Osteoblast (primary cell): ENCODE results near the gene RBPMS2. TPM values are rescaled to one million over a fixed set of nuclear protein-coding genes. Genes with fewer than 3 reads are reported as not detected.

ENCODE experiments used
- DNase-seq: peaks from one replicate; pipeline ENCODE4 v3.0.0; 2011; ENCODE audit warnings: low spot score, mixed read lengths; ENCODE audit not compliant: insufficient read length; ENCODE audit errors: missing footprints
- H2AFZ ChIP-seq: 2 replicates; pipeline ENCODE4 v1.6.0; 2011; ENCODE audit warnings: mild to moderate bottlenecking, low read length
- H3K27ac ChIP-seq: 2 replicates; pipeline ENCODE4 v1.5.1; 2011; ENCODE audit warnings: mild to moderate bottlenecking, low read depth, low read length, moderate library complexity
- H3K27me3 ChIP-seq: 2 replicates; pipeline ENCODE4 v1.6.0; 2012; ENCODE audit warnings: mild to moderate bottlenecking, control low read depth, inconsistent platforms, low read length, moderate library complexity; ENCODE audit not compliant: insufficient read depth
- H3K36me3 ChIP-seq: 2 replicates; pipeline ENCODE4 v1.5.1; 2011; ENCODE audit warnings: mild to moderate bottlenecking, low read length, control low read depth, moderate library complexity; ENCODE audit not compliant: insufficient read depth
- H3K4me1 ChIP-seq: 2 replicates; pipeline ENCODE4 v1.5.1; 2011; ENCODE audit warnings: mild to moderate bottlenecking, low read length, control low read depth, moderate library complexity; ENCODE audit not compliant: insufficient read depth
- H3K4me2 ChIP-seq: 2 replicates; pipeline ENCODE4 v1.6.0; 2011; ENCODE audit warnings: mild to moderate bottlenecking, low read length; ENCODE audit not compliant: insufficient read depth
- H3K4me3 ChIP-seq: fragments of 200-600 bp; sonication (generic); 3 replicates; pipeline ENCODE4 v1.5.1; 2012; ENCODE audit warnings: mild to moderate bottlenecking, low read length, inconsistent platforms; ENCODE audit not compliant: insufficient read depth
- H3K79me2 ChIP-seq: 2 replicates; pipeline ENCODE4 v1.6.0; 2012; ENCODE audit warnings: mild to moderate bottlenecking, low read length, control low read depth, inconsistent platforms; ENCODE audit not compliant: insufficient read depth
- H3K9me3 ChIP-seq: 2 replicates; pipeline ENCODE4 v1.5.1; 2011; ENCODE audit warnings: low read depth, low read length, control low read depth
- H4K20me1 ChIP-seq: 2 replicates; pipeline ENCODE4 v1.6.0; 2012; ENCODE audit warnings: mild to moderate bottlenecking, low read length, control low read depth; ENCODE audit not compliant: insufficient read depth
- total RNA-seq: library from RNA; depleted of rRNA; stranded (reverse); fragments of >200 nt; gene quantifications from 2 replicates; pipeline ENCODE4 v1.2.3, GENCODE V29; 2012
- TF ChIP-seq, protein P1 (sequence below): IDR thresholded peaks from 2 replicates; pipeline ENCODE4 v1.5.1; 2011; ENCODE audit warnings: mild to moderate bottlenecking, low read depth, low read length, moderate library complexity; ENCODE audit errors: extremely low read depth

Gene RBPMS2
- total RNA-seq, 1 donor, result not detected

DNA sequence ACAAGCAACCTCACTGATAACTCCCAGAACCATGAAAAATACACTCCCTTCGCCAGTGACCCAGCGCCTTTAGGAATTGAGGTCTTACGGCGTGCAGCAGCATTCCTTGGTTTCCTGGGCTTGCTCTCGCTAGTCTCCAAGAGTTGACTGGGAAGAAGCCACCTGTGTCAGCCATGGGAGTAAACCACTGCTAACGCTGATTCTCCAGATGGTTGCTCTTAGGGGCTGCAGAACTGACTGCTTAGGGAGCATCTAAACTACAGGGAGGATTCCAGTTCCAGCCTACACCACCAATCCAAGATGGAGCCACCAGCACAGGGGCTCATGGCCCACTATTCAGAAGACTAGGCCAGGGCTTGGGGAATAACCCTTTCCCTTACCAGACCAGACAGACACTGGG is 2.4 kb downstream of the RBPMS2 start:
- Histone ChIP-seq H3K27me3 (peaks cover 23% of the 10 kb centered on the region), H3K9me3 (no peaks in the 10 kb centered on the region), H3K27ac (no peak overlapping the region), H4K20me1 (no peaks in the 10 kb centered on the region), H3K4me3 (no peak overlapping the region), H2AFZ (no peak overlapping the region), H3K36me3 (no peaks in the 10 kb centered on the region), H3K4me1 (no peaks in the 10 kb centered on the region), H3K4me2 (no peak overlapping the region), H3K79me2 (no peaks in the 10 kb centered on the region)
- TF ChIP-seq, protein P1, sequence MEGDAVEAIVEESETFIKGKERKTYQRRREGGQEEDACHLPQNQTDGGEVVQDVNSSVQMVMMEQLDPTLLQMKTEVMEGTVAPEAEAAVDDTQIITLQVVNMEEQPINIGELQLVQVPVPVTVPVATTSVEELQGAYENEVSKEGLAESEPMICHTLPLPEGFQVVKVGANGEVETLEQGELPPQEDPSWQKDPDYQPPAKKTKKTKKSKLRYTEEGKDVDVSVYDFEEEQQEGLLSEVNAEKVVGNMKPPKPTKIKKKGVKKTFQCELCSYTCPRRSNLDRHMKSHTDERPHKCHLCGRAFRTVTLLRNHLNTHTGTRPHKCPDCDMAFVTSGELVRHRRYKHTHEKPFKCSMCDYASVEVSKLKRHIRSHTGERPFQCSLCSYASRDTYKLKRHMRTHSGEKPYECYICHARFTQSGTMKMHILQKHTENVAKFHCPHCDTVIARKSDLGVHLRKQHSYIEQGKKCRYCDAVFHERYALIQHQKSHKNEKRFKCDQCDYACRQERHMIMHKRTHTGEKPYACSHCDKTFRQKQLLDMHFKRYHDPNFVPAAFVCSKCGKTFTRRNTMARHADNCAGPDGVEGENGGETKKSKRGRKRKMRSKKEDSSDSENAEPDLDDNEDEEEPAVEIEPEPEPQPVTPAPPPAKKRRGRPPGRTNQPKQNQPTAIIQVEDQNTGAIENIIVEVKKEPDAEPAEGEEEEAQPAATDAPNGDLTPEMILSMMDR, result no peak
- DNase-seq, result peak; percentile 66

DNA sequence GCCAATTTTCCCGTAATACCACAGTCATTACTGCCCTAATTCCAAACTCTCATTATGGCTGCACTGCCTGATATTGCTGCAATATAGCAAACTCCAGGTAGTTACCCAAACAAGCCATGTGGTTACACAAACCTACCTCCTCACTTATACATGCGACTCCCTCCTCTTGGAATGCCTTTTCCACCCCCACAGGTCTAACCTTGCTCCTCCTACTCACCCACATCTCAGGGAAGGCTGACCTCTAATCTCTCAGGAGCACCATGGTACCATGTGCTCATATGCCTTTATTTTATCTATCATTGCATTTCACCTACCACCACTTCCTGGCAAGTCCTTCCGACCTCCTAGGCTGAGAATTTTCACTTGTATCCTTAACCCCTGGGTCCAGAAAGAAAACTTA is 2.9 kb downstream of the RBPMS2 start:
- no peak overlapping the region for H3K4me3 ChIP-seq
- H3K79me2 ChIP-seq, result no peaks in the 10 kb centered on the region
- no peak overlapping the region for H2AFZ ChIP-seq
- DNase-seq, result peak; percentile 59
- H3K27ac ChIP-seq, result no peak overlapping the region
- no peaks in the 10 kb centered on the region for H3K4me1 ChIP-seq
- no peak overlapping the region for H3K4me2 ChIP-seq
- H3K27me3 ChIP-seq, result peaks cover 23% of the 10 kb centered on the region
- H4K20me1 ChIP-seq, result no peaks in the 10 kb centered on the region
- no peaks in the 10 kb centered on the region for H3K9me3 ChIP-seq
- TF ChIP-seq, protein P1, result no peak
- H3K36me3 ChIP-seq, result no peaks in the 10 kb centered on the region

DNA sequence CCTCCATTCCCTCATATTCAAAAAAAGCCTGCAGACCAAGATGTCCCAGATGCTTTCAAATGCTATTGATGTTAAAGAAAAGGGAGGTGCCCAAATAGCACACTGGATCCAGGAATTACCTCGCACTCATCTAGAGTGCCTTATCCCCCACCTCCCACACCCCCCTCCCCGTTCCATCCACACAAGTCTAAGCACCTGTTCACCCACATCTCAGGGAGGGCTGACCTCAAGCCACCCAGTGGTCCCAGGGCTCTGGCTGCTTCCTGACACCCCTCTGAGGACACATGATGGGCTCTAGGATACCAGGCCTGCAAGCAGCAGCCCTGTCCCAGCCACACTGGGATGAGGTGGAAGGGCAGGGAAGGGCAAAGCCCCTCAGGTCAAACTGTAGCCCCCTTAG is 4.8 kb downstream of the RBPMS2 start:
- H3K27me3 ChIP-seq, result peaks cover 15% of the 10 kb centered on the region
- no peaks in the 10 kb centered on the region for H3K36me3 ChIP-seq
- TF ChIP-seq, protein P1, result no peak

DNA sequence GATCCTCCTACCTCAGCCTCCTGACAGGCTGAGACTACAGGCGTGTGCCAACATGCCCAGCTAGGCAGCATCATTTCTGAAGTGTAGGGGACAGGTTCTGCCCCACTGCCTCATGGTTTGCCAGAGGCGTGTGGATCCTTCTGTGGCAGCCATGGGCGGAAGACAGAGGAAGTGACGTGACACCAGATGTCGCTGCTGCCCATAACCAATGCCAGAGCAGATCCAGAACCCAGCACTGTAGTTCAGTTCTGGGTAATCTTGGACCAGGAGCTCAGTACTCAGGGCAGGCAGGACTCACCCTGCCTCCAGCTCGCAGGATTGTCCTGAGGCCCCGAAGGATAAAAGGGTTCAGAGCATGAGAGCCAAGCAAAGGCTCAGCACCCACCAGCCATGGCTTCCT is 8.2 kb downstream of the RBPMS2 start:
- Histone ChIP-seq H3K4me3 (no peak overlapping the region), H4K20me1 (no peaks in the 10 kb centered on the region), H3K9me3 (no peaks in the 10 kb centered on the region), H3K79me2 (no peaks in the 10 kb centered on the region), H3K4me2 (no peak overlapping the region), H3K36me3 (no peaks in the 10 kb centered on the region), H3K27me3 (no peaks in the 10 kb centered on the region), H3K27ac (no peak overlapping the region), H3K4me1 (no peaks in the 10 kb centered on the region), H2AFZ (no peak overlapping the region)
- peak; percentile 59 for DNase-seq
- TF ChIP-seq, protein P1, result no peak

More for the DNA sequence above, 4.8 kb downstream of the RBPMS2 start:
- no peaks in the 10 kb centered on the region for H4K20me1 ChIP-seq
- H3K4me2 ChIP-seq, result no peak overlapping the region
- no peaks in the 10 kb centered on the region for H3K4me1 ChIP-seq
- H3K4me3 ChIP-seq, result no peak overlapping the region
- H3K27ac ChIP-seq, result no peak overlapping the region
- H3K79me2 ChIP-seq, result no peaks in the 10 kb centered on the region
- DNase-seq, result peak; percentile 10
- H2AFZ ChIP-seq, result no peak overlapping the region
- H3K9me3 ChIP-seq, result no peaks in the 10 kb centered on the region
